22Rv1 (cell line): ENCODE measurements around the gene CNTNAP2.

Source experiments
- ZFX ChIP-seq: fragments of 450-650 bp; IDR thresholded peaks from 2 replicates; pipeline ENCODE4 v1.6.1; 2017; ENCODE audit warnings: antibody characterized with exemption, borderline replicate concordance
- TF ChIP-seq, protein P1 (sequence below): fragments of 450-650 bp; IDR thresholded peaks from 2 replicates; pipeline ENCODE4 v1.5.1; 2017; ENCODE audit warnings: mild to moderate bottlenecking

DNA sequence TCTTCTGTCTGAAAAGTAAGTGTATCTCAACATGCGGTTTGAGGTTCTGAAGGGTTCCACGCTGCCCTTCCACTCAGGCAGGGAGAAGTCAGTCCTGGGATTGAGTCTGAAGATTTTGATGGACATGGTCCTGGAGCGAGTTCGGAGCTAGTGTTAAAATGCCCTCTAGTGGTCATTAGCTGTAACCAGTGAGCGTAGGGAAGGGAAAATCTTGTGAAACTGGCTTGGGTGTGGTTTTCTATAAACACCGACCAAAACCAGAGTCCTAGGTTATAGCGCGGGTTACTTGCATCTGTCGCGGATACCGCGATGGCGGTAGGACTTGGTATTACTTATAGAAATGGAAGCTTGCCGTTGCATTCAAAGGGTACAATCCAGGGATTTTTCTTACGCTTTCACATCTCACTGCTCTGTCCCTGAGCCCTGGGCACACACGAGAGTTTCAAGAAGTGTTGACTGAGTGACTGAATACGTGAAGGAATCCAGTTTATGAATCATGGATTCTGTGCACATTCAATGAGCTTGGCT, 2125.8 kb downstream of the CNTNAP2 start:
- TF ChIP-seq, protein P1, sequence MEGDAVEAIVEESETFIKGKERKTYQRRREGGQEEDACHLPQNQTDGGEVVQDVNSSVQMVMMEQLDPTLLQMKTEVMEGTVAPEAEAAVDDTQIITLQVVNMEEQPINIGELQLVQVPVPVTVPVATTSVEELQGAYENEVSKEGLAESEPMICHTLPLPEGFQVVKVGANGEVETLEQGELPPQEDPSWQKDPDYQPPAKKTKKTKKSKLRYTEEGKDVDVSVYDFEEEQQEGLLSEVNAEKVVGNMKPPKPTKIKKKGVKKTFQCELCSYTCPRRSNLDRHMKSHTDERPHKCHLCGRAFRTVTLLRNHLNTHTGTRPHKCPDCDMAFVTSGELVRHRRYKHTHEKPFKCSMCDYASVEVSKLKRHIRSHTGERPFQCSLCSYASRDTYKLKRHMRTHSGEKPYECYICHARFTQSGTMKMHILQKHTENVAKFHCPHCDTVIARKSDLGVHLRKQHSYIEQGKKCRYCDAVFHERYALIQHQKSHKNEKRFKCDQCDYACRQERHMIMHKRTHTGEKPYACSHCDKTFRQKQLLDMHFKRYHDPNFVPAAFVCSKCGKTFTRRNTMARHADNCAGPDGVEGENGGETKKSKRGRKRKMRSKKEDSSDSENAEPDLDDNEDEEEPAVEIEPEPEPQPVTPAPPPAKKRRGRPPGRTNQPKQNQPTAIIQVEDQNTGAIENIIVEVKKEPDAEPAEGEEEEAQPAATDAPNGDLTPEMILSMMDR = peak; percentile 96
- no peak for TF ChIP-seq ZFX
